Fibroblast of villous mesenchyme (primary cell): Measurements from ENCODE around the gene ABHD17A. TPM values are rescaled to one million over a fixed set of nuclear protein-coding genes. Genes with fewer than 3 reads are reported as not detected.

ENCODE experiments used
- DNase-seq: peaks from one replicate; pipeline ENCODE4 v3.0.0-alpha.2; 2010; ENCODE audit warnings: low read depth
- H3K4me3 ChIP-seq: 2 replicates; pipeline ENCODE4 v1.5.1; 2011; ENCODE audit warnings: low read depth, mild to moderate bottlenecking, low read length
- total RNA-seq: library from RNA; depleted of rRNA; stranded (reverse); fragments of >200 nt; gene quantifications from 2 replicates; pipeline ENCODE4 v1.2.3, GENCODE V29; 2012
- TF ChIP-seq, protein P1 (sequence below): IDR thresholded peaks from 2 replicates; pipeline ENCODE4 v1.5.1; 2012; ENCODE audit warnings: low read depth, mild to moderate bottlenecking, low read length; ENCODE audit not compliant: insufficient read depth

The ABHD17A gene
- total RNA-seq, 1 donor = 45.8 TPM

DNA sequence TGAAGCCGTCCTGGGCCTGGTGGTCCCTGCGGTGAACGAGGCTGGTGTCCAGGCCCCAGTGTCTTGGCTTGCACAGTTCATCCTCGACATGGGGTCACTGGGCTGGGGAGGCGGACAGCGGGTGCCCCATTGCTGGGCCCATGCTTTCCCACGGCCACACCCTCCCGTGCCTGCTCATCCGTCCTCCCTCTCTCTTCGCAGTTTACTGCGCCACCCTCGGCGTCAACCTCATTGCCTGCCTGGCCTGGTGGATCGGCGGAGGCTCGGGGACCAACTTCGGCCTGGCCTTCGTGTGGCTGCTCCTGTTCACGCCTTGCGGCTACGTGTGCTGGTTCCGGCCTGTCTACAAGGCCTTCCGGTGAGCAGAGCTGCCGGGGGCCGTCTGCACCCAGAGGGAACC lies 32.6 kb upstream of the ABHD17A start:
- TF ChIP-seq, protein P1, sequence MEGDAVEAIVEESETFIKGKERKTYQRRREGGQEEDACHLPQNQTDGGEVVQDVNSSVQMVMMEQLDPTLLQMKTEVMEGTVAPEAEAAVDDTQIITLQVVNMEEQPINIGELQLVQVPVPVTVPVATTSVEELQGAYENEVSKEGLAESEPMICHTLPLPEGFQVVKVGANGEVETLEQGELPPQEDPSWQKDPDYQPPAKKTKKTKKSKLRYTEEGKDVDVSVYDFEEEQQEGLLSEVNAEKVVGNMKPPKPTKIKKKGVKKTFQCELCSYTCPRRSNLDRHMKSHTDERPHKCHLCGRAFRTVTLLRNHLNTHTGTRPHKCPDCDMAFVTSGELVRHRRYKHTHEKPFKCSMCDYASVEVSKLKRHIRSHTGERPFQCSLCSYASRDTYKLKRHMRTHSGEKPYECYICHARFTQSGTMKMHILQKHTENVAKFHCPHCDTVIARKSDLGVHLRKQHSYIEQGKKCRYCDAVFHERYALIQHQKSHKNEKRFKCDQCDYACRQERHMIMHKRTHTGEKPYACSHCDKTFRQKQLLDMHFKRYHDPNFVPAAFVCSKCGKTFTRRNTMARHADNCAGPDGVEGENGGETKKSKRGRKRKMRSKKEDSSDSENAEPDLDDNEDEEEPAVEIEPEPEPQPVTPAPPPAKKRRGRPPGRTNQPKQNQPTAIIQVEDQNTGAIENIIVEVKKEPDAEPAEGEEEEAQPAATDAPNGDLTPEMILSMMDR = no peak
- no peak for DNase-seq
- no peak overlapping the region for H3K4me3 ChIP-seq

DNA sequence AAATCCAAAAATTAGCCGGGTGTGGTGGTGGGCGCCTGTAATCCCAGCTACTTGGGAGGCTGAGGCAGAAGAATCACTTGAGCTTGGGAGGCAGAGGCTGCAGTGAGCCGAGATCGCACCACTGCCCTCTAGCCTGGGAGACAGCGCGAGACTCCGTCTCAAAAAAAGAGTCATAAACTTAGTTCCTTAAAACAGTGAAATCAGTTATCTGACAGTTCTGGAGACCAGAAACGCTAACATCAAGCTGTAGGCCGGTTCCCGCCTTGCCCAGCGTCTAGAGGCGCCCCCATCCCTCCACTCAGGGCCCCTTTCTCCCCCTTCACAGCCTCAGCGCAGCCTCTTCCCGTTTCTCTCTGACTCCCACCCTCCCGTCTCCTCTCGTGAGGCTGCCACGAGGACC lies 31.9 kb upstream of the ABHD17A start:
- no peak for DNase-seq
- TF ChIP-seq, protein P1 = no peak

DNA sequence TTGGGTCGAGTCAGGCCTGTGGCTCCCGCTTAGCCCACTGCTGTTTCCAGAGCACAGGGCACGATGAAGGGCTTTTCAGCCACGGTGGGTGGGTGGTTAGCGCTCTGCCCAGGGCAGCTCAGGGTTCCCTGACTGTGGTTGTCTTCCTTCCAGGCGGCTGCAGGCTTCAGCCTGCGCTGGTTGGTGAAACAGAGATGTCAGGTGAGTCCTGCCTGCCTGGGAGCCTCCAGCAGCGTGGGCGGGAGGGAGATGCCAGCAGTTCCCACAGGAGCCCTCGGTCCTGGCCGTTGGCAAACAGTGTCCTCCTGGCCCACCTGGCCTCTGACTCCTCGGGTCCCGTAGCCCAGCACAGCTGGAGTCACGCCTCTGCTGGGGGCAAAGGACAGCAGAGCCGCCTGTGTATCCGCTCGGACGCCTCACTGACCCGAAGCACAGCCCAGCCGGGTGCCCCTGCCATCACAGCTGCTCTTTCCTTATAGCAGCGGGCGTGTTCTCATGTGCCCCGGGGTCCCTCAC lies 29.6 kb upstream of the ABHD17A start:
- DNase-seq = no peak
- no peak overlapping the region for H3K4me3 ChIP-seq
- TF ChIP-seq, protein P1 = no peak

More for the DNA sequence above, 31.9 kb upstream of the ABHD17A start:
- no peak overlapping the region for H3K4me3 ChIP-seq

DNA sequence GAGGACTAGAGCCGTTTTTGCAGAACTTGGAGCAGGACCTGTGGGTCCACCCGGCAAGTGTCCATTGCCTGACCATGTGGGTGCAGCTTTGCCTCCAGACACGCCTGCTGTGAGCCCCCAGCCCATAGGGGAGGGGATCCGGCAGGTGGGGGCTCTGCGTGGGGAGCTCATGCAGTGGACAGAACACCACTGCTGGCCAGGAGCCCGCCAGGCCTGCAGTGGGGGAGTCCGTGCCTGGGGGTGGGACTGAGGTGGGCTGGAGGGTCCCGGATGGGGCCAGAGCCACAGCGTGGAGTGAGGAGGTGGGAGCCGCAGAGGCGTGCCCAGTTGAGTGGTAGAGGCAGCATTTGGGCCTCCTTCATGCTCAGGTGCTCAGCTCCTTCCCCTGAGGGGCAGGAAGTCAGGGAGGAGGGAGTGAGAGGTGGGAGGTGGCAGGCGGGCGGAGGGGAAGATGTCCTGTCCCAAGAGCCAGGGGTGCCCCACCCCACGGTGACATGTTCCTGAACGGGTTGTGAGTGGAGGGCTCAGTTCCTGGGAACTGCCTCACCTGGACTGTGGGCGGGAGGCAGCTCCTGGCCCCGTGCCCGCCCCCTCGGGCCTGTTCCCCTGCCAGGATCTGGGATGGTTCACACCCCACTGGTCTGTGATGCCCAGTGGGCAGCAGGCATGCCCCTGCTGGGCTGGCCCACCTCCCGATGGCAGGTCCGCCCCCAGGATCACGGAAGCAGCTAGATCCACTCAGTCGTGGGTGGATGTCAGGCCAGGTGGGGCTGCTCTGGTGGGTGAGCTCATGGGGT lies 28.7 kb upstream of the ABHD17A start:
- TF ChIP-seq, protein P1 = no peak
- no peak overlapping the region for H3K4me3 ChIP-seq
- no peak for DNase-seq

DNA sequence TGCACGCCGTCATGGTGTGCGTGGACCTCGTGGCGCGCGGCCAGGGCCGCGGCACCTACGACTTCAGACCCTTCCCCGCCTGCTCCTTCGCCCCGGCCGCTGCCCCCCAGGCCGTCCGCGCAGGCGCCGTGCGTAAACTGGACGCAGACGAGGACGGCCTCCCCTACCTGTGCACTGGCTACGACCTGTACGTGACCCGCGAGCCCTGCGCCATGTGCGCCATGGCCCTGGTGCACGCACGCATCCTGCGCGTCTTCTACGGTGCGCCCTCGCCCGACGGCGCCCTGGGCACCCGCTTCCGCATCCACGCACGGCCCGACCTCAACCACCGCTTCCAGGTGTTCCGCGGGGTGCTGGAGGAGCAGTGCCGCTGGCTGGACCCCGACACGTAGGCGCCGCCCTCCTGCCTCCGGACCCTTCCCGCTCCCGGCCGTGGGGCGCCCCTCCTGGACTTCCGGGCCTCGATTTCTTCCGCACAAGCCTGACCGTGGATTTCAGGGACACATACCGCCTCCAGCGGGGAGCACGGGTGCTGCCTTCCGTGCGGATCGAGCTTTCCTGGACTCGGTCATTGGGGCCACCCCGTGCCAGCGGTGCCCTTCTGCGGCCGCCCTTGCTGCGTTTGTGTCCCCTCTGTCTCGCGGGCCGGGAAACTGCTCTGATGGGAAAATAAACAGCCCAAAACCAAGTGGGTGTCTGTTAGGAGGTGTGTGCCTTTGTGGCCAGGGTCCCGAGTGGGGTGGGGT lies 27.6 kb upstream of the ABHD17A start:
- TF ChIP-seq, protein P1 = no peak
- H3K4me3 ChIP-seq = no peak overlapping the region
- DNase-seq = no peak

DNA sequence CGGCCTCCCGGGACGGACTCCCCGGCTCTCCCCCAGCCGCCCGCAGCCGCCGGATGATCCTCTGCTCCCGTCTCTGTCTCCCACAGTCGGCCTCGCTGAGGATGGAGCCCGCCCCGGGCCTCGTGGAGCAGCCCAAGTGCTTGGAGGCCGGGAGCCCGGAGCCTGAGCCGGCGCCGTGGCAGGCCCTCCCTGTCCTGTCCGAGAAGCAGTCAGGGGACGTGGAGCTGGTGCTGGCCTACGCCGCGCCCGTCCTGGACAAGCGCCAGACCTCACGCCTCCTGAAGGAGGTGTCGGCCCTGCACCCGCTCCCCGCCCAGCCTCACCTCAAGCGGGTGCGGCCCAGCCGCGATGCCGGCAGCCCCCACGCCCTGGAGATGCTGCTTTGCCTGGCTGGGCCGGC lies 26.7 kb upstream of the ABHD17A start:
- TF ChIP-seq, protein P1 = no peak
- no peak overlapping the region for H3K4me3 ChIP-seq
- no peak for DNase-seq
